ENCODE data around the gene NR2F1.

Gene NR2F1

GRCh38 chr5:93642526-93642925 is 59.5 kb downstream of the NR2F1 start:
- DNase-seq = no peak

Measured in NCI-H82 (cell line).